GM19351 (cell line): ENCODE measurements around the gene NOXO1.
"Not testable (repeated sequence)": the region's sequence is repeated elsewhere in the genome, so short reads cannot be mapped to it uniquely, and the experiment has no call there.

Experiments used
- ATAC-seq: cut with Tn5 transposase; IDR thresholded peaks from one replicate; pipeline ENCODE4 v1.9.1; 2021; ENCODE audit warnings: mild to moderate bottlenecking, moderate library complexity; ENCODE audit not compliant: unreplicated experiment

NOXO1 gene

GRCh38 chr16:1942810-1943726 lies 38.2 kb downstream of the NOXO1 start, which contains the start of gene MSRB1:
MSRB1 (minus strand) TSS chr16:1943199; CDS start chr16:1943156, 43 bp downstream.
- ATAC-seq: peak; percentile 86

DNA sequence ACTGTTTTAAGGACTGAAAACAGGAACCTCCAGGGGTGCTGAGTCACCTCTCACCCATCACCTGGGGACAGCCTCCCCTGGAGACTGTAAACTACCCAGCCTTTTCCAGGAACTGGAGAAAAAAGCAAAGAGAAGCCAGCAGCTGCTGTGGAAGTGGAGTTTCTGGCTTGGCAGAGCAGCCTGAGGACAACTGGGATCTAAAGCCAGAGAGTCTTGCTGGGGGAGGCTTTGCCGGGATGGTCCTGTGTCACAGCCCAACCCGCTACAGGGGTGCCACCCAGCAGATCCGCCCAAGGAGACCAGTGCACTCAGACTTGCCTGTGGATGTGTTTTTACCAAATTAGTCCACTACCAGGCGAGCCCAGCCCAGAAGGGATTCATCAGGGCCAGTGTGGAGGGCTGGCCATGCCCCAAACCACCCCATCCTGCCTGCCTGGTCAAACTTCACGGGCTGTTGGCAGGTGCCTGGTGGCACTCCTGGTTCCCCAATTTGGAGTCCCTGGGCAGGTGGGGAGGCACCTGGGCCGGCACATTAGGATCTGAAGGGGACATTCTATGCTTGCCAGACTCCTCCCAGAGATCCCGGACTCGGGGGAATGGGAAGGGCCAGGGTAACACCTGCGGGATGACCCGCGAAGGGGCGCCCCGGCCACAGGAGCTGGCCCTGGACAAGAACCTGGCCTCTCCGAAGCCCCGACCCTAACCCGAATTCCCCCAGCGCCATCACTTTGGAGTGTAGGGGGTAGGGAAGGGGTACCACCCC lies 39.0 kb downstream of the NOXO1 start:
- no peak for ATAC-seq

GRCh38 chr16:1941162-1942046 lies 39.9 kb downstream of the NOXO1 start:
- no peak for ATAC-seq

GRCh38 chr16:1940273-1941161 lies 40.8 kb downstream of the NOXO1 start:
- no peak for ATAC-seq

- not testable (repeated sequence) for ATAC-seq
Observed at GRCh38 chr16:1939833-1940232, 41.4 kb downstream of the NOXO1 start.

GRCh38 chr16:1938910-1939309 lies 42.4 kb downstream of the NOXO1 start:
- no peak for ATAC-seq

DNA sequence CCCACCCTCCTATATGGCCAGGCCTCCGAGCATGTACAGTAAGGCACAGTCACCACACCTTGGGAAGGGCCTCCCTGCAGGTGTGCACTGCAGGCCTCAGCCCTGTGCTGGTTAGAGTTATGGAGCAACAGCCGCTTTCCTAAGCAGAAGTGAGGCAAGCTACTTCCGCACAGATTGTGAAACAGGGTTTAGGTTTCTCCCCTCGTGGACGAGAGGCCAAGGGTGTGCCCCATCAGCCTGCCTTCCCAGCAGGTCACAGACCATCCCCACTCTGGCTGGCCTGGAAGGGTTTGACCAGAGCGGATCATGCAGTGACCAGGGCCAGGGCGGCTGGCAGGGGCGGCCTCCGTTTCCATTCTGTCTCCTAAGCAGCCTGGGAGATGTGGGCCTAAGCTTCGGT lies 43.0 kb downstream of the NOXO1 start:
- ATAC-seq: no peak

DNA sequence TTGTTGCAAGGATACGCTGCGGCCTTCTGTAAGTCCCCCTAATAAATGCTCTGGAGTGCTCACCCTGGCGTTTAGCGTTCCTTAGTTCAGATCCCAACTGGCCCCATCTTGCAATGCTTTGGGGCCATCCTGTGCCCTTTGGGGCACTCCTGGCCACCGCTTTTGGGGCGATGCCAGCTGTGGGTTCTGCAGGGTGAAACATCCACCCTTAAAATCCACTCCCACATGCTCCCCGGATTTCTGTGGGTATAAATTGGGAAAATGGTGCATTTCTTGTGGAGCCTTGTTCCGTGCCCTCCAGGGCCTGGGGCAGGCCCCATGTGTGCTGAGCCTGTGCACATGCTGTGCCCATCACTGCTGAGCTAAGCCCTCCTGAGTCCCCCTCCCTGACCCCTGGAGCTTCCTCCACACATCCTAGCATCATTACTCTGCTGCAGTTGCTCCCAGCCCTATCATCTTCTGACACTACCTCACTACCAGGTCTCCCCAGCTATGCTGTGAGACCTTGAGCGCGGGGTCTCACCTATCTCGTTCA lies 44.3 kb downstream of the NOXO1 start:
- no peak for ATAC-seq

- no peak for ATAC-seq
Observed at GRCh38 chr16:1933097-1933661, 48.1 kb downstream of the NOXO1 start.

GRCh38 chr16:1932050-1933028 lies 48.9 kb downstream of the NOXO1 start:
- ATAC-seq: no peak

DNA sequence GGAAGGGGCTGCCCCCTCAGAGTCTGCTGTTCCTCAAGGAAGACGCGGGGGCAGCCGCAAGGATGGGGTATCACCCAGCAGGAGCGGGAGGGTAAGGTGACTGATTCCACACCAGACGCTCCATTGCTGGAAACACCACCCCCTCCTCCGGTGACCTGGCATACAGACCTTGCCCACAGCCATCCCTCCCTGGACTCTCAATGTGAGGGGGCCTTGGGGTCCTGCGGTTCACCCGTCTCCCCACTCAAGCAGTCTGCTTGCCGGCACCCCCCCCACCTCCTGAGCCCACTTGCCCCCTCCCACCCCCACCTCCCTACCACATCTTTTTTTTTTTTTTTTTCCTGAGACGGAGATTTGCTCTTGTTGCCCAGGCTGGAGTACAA lies 50.9 kb downstream of the NOXO1 start:
- no peak for ATAC-seq

- peak; percentile 72 for ATAC-seq
Observed at GRCh38 chr16:1929578-1930337, 51.5 kb downstream of the NOXO1 start.

GRCh38 chr16:1929105-1929504 lies 52.2 kb downstream of the NOXO1 start:
- ATAC-seq: no peak
